ENCODE data around the gene PNP.
"Not testable (repeated sequence)": the region's sequence is repeated elsewhere in the genome, so short reads cannot be mapped to it uniquely, and the experiment has no call there.

PNP gene

GRCh38 chr14:20469242-20469889 lies at the start of gene PNP:
TSS of gene PNP (plus strand) at chr14:20469406. CDS start at chr14:20469525, 119 bp downstream.
- DNase-seq = peak; percentile 91

GRCh38 chr14:20419419-20419818 lies 49.8 kb upstream of the PNP start:
- no peak for DNase-seq

GRCh38 chr14:20421267-20421666 lies 47.9 kb upstream of the PNP start:
- DNase-seq = no peak

GRCh38 chr14:20422886-20423285 lies 46.3 kb upstream of the PNP start:
- DNase-seq = no peak

GRCh38 chr14:20424851-20425250 lies 44.4 kb upstream of the PNP start:
- no peak for DNase-seq

- no peak for DNase-seq
These were observed 41.8 kb upstream of the PNP start for GRCh38 chr14:20427231-20428009.

GRCh38 chr14:20428010-20428365 lies 41.2 kb upstream of the PNP start:
- no peak for DNase-seq

GRCh38 chr14:20428802-20429201 lies 40.4 kb upstream of the PNP start:
- no peak for DNase-seq

GRCh38 chr14:20429801-20430669 lies 39.2 kb upstream of the PNP start:
- no peak for DNase-seq

- DNase-seq = no peak
These were observed 34.3 kb upstream of the PNP start for GRCh38 chr14:20434701-20435581.

GRCh38 chr14:20435582-20436362 lies 33.4 kb upstream of the PNP start, which contains the start of gene KLHL33:
TSS of gene KLHL33 (minus strand) at chr14:20436166. CDS start at chr14:20435811, 355 bp downstream.
- DNase-seq = no peak

GRCh38 chr14:20436363-20436755 lies 32.8 kb upstream of the PNP start:
- DNase-seq = no peak

GRCh38 chr14:20438664-20439063 lies 30.5 kb upstream of the PNP start:
- no peak for DNase-seq

GRCh38 chr14:20440465-20440864 lies 28.7 kb upstream of the PNP start:
- no peak for DNase-seq

GRCh38 chr14:20440882-20441281 lies 28.3 kb upstream of the PNP start:
- no peak for DNase-seq

GRCh38 chr14:20441461-20441860 lies 27.7 kb upstream of the PNP start:
- DNase-seq = no peak

- not testable (repeated sequence) for DNase-seq
These were observed 25.6 kb upstream of the PNP start for GRCh38 chr14:20443650-20444049.

- no peak for DNase-seq
These were observed 22.3 kb upstream of the PNP start for GRCh38 chr14:20446889-20447288.

- not testable (repeated sequence) for DNase-seq
These were observed 16.4 kb upstream of the PNP start for GRCh38 chr14:20452831-20453230.

GRCh38 chr14:20454516-20455354 lies 14.5 kb upstream of the PNP start, which contains the start of the genes APEX1 and OSGEP:
TSS of gene APEX1 (plus strand) at chr14:20455226. CDS start at chr14:20455646, 420 bp downstream.
TSS of gene OSGEP (minus strand) at chr14:20454812. CDS start at chr14:20454683, 129 bp downstream.
- DNase-seq = peak; percentile 97
